Neural progenitor cell (in vitro differentiated cells): Measurements from ENCODE around the gene SNX25. TPM values are rescaled to one million over a fixed set of nuclear protein-coding genes. Genes with fewer than 3 reads are reported as not detected.
A peak's percentile ranks its signal among the peaks of the same experiment; 100 is the strongest.

Experiments used
- DNase-seq: peaks from one replicate; pipeline ENCODE4 v3.0.0-alpha.2; 2016; ENCODE audit warnings: low spot score
- H2AFZ ChIP-seq: fragments of 200-600 bp; sonication (generic); replicated peaks from 2 replicates; pipeline ENCODE4 v1.6.1; 2016; ENCODE audit warnings: antibody characterized with exemption
- H3F3A ChIP-seq: fragments of 200-600 bp; sonication (generic); 2 replicates; pipeline ENCODE4 v1.6.1; 2016; ENCODE audit warnings: antibody characterized with exemption, low read depth
- H3K27ac ChIP-seq: fragments of 200-600 bp; sonication (generic); 2 replicates; pipeline ENCODE4 v1.5.1; 2016; ENCODE audit warnings: mild to moderate bottlenecking
- H3K27me3 ChIP-seq: fragments of 200-600 bp; sonication (generic); 2 replicates; pipeline ENCODE4 v1.6.1; 2016; ENCODE audit warnings: mild to moderate bottlenecking, moderate library complexity
- H3K36me3 ChIP-seq: fragments of 200-600 bp; sonication (generic); 2 replicates; pipeline ENCODE4 v1.5.1; 2016
- H3K4me1 ChIP-seq: fragments of 200-600 bp; sonication (generic); 2 replicates; pipeline ENCODE4 v1.6.1; 2016; ENCODE audit warnings: mixed run types
- H3K4me2 ChIP-seq: fragments of 200-600 bp; sonication (generic); 2 replicates; pipeline ENCODE4 v1.6.1; 2016
- H3K4me3 ChIP-seq: fragments of 200-600 bp; sonication (generic); 2 replicates; pipeline ENCODE4 v1.5.1; 2016
- H3K79me2 ChIP-seq: fragments of 200-600 bp; sonication (generic); 2 replicates; pipeline ENCODE4 v1.6.1; 2016; ENCODE audit warnings: low read depth
- H3K9ac ChIP-seq: fragments of 200-600 bp; sonication (generic); 2 replicates; pipeline ENCODE4 v1.6.1; 2016
- H3K9me3 ChIP-seq: fragments of 200-600 bp; sonication (generic); 2 replicates; pipeline ENCODE4 v1.5.1; 2016; ENCODE audit warnings: low read depth
- H4K20me1 ChIP-seq: fragments of 200-600 bp; sonication (generic); 2 replicates; pipeline ENCODE4 v1.6.1; 2016; ENCODE audit warnings: low read depth
- H3K27ac Mint-ChIP-seq: 3 replicates; pipeline ENCODE4 v1.8.0; 2021; ENCODE audit warnings: mixed read lengths
- H3K27me3 Mint-ChIP-seq: 2 replicates; pipeline ENCODE4 v1.8.0; 2022; ENCODE audit warnings: low read depth, mild to moderate bottlenecking, inconsistent platforms, moderate library complexity, mixed read lengths; ENCODE audit not compliant: insufficient read depth
- H3K36me3 Mint-ChIP-seq: 3 replicates; pipeline ENCODE4 v1.8.0; 2021; ENCODE audit warnings: mixed read lengths
- H3K4me1 Mint-ChIP-seq: 3 replicates; pipeline ENCODE4 v1.8.0; 2021; ENCODE audit warnings: mixed read lengths
- H3K4me3 Mint-ChIP-seq: 3 replicates; pipeline ENCODE4 v1.8.0; 2021; ENCODE audit warnings: mild to moderate bottlenecking, moderate library complexity, mixed read lengths
- H3K9me3 Mint-ChIP-seq: 3 replicates; pipeline ENCODE4 v1.8.0; 2020; ENCODE audit warnings: mixed read lengths
- EZH2 ChIP-seq: fragments of 200-600 bp; sonication (generic); IDR thresholded peaks from 2 replicates; pipeline ENCODE4 v1.6.1; 2017; ENCODE audit warnings: antibody characterized with exemption, mild to moderate bottlenecking, moderate library complexity
- EZH2phosphoT487 ChIP-seq: fragments of 200-600 bp; sonication (generic); IDR thresholded peaks from 2 replicates; pipeline ENCODE4 v1.6.1; 2017; ENCODE audit warnings: antibody characterized with exemption
- total RNA-seq: library from RNA; depleted of rRNA; stranded (reverse); fragments of >200 nt; gene quantifications from 2 replicates; pipeline ENCODE4 v1.2.3, GENCODE V29; 2015; ENCODE audit warnings: low replicate concordance
- TF ChIP-seq, protein P1 (sequence below): fragments of 200-600 bp; sonication (generic); IDR thresholded peaks from 2 replicates; pipeline ENCODE4 v1.5.1; 2017; ENCODE audit warnings: antibody characterized with exemption, mild to moderate bottlenecking

Gene SNX25
- total RNA-seq, 1 donor from 2014 or later = 50.8 TPM

DNA sequence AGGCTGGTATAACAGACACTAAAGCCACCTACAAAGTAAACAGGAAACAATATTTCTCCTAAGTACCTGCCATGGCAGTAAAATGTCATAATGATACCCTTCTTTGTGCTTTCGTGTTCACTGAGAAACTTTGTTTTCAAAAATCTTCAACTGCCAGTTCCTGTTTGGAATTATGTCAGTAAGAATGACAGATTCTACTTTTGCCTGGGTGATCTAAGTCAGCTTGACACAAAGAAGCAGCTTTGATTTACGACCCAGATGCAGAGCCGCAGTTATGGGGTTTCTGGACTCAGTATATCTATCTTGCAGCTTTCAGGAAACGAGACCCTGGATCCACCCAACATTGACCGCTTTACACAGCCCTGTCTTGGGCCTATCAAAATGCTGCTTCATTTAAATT lies 71.2 kb downstream of the SNX25 start:
- Histone ChIP-seq H3K4me1 (peaks cover 7% of the 10 kb centered on the region), H4K20me1 (peaks cover 10% of the 10 kb centered on the region), H3K9me3 (no peaks in the 10 kb centered on the region), H3K79me2 (no peaks in the 10 kb centered on the region), H3K27ac (no peak overlapping the region), H3K36me3 (no peaks in the 10 kb centered on the region), H3K9ac (no peak overlapping the region), H3K4me2 (no peak overlapping the region), H2AFZ (no peak overlapping the region), H3K27me3 (no peaks in the 10 kb centered on the region), H3F3A (no peaks in the 10 kb centered on the region), H3K4me3 (no peak overlapping the region)
- no peaks in the 10 kb centered on the region for H3K4me1 Mint-ChIP-seq
- no peak overlapping the region for H3K27ac Mint-ChIP-seq
- TF ChIP-seq EZH2phosphoT487 (no peak), EZH2 (no peak)
- TF ChIP-seq, protein P1, sequence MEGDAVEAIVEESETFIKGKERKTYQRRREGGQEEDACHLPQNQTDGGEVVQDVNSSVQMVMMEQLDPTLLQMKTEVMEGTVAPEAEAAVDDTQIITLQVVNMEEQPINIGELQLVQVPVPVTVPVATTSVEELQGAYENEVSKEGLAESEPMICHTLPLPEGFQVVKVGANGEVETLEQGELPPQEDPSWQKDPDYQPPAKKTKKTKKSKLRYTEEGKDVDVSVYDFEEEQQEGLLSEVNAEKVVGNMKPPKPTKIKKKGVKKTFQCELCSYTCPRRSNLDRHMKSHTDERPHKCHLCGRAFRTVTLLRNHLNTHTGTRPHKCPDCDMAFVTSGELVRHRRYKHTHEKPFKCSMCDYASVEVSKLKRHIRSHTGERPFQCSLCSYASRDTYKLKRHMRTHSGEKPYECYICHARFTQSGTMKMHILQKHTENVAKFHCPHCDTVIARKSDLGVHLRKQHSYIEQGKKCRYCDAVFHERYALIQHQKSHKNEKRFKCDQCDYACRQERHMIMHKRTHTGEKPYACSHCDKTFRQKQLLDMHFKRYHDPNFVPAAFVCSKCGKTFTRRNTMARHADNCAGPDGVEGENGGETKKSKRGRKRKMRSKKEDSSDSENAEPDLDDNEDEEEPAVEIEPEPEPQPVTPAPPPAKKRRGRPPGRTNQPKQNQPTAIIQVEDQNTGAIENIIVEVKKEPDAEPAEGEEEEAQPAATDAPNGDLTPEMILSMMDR = no peak
- no peaks in the 10 kb centered on the region for H3K27me3 Mint-ChIP-seq
- H3K4me3 Mint-ChIP-seq = no peak overlapping the region
- peaks cover 2% of the 10 kb centered on the region for H3K36me3 Mint-ChIP-seq
- no peaks in the 10 kb centered on the region for H3K9me3 Mint-ChIP-seq
- no peak for DNase-seq

DNA sequence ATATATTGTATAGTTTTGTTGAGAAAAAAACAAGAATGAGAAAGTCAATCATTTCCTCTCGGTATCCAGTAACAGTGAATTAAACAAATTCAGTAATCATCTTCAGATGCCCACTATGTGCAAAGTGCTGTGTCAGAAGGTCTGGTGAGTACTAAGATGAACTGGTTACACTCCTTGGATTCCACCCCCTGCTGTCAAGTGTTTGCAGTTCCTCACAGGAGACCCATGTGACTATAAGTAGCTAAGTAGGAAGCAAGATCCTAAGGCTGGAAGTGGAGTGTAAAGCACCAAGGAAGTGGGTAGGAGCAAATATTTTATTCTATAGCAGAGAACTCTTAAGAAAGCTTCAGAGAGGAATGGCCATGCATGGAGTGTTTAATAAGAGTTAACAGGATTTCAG lies 73.6 kb downstream of the SNX25 start:
- Mint-ChIP-seq H3K36me3 (no peaks in the 10 kb centered on the region), H3K4me1 (no peaks in the 10 kb centered on the region), H3K4me3 (no peak overlapping the region), H3K27me3 (no peaks in the 10 kb centered on the region), H3K9me3 (no peaks in the 10 kb centered on the region), H3K27ac (no peak overlapping the region)
- Histone ChIP-seq H3F3A (no peaks in the 10 kb centered on the region), H3K27ac (no peak overlapping the region), H2AFZ (no peak overlapping the region), H3K27me3 (no peaks in the 10 kb centered on the region), H3K4me3 (no peak overlapping the region), H4K20me1 (no peaks in the 10 kb centered on the region), H3K9ac (no peak overlapping the region), H3K4me1 (peaks cover 7% of the 10 kb centered on the region), H3K4me2 (no peak overlapping the region), H3K79me2 (no peaks in the 10 kb centered on the region), H3K9me3 (no peaks in the 10 kb centered on the region), H3K36me3 (no peaks in the 10 kb centered on the region)
- TF ChIP-seq EZH2phosphoT487 (no peak), EZH2 (no peak)
- TF ChIP-seq, protein P1 = no peak
- peak; percentile 42 for DNase-seq

DNA sequence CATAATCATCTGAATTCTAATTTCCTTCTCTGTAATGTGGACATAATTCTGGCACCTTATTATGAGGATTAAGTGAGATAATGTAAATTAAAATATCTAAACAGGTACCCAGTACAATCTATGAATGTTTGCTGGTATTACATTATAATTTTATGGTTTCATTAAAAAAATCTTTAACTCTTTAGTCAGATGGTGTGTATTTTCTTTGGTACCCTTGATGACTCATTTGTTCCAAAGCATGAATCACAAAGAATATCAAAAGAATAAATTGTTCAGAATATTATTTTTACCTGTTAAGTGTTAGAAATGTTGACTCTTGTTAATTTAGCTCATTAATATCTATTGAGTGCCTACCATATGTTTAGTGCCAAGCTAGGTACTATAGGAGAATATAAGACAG lies 74.3 kb downstream of the SNX25 start:
- H3K36me3 ChIP-seq = no peaks in the 10 kb centered on the region
- H3K4me3 ChIP-seq = no peak overlapping the region
- Mint-ChIP-seq H3K4me3 (no peak overlapping the region), H3K4me1 (no peaks in the 10 kb centered on the region), H3K27ac (no peak overlapping the region), H3K36me3 (no peaks in the 10 kb centered on the region), H3K9me3 (no peaks in the 10 kb centered on the region), H3K27me3 (no peaks in the 10 kb centered on the region)
- H4K20me1 ChIP-seq = no peaks in the 10 kb centered on the region
- no peak overlapping the region for H3K27ac ChIP-seq
- no peaks in the 10 kb centered on the region for H3K79me2 ChIP-seq
- peaks cover 7% of the 10 kb centered on the region for H3K4me1 ChIP-seq
- TF ChIP-seq, protein P1 = no peak
- no peak for TF ChIP-seq EZH2phosphoT487
- no peak for TF ChIP-seq EZH2
- H3K9me3 ChIP-seq = no peaks in the 10 kb centered on the region
- no peaks in the 10 kb centered on the region for H3K27me3 ChIP-seq
- H3K4me2 ChIP-seq = no peak overlapping the region
- H2AFZ ChIP-seq = no peak overlapping the region
- no peak for DNase-seq
- no peak overlapping the region for H3K9ac ChIP-seq
- no peaks in the 10 kb centered on the region for H3F3A ChIP-seq
